RPMI7951 (cell line): Measurements from ENCODE around the gene NPL. TPM values are rescaled to one million over a fixed set of nuclear protein-coding genes. Genes with fewer than 3 reads are reported as not detected.

Experiments used
- DNase-seq: peaks from one replicate; pipeline ENCODE4 v3.0.0-alpha.2; 2012; ENCODE audit warnings: low read depth
- total RNA-seq: library from RNA; depleted of rRNA; stranded (reverse); fragments of >200 nt; shearing (Covaris generic); gene quantifications from 2 replicates; pipeline ENCODE4 v1.2.3, GENCODE V29; 2014; rRNA removed

Gene NPL
- total RNA-seq, 1 experiment from 2014 or later, result 2.6 TPM

DNA sequence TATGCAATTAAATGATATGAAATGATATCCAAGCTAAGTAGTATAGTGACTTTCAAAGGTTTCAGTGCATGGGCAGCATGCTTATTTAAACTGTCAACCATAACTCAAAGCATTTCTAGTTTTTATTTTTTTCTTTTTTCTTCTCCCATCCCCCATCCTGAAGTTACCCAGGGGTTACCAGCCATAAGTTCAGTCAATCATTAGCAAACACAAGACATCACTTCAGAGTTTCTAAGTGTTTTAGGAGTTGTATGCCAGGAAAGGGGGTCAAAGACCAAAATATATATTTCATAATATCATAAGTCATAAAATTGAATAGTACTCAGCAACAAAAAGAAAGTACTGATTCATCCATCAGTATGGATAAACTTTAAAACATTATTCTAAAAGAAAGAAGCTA, 78.3 kb downstream of the NPL start:
- DNase-seq, result no peak

- DNase-seq, result no peak
Measured at GRCh38 chr1:182869241-182869666, 79.7 kb downstream of the NPL start.

DNA sequence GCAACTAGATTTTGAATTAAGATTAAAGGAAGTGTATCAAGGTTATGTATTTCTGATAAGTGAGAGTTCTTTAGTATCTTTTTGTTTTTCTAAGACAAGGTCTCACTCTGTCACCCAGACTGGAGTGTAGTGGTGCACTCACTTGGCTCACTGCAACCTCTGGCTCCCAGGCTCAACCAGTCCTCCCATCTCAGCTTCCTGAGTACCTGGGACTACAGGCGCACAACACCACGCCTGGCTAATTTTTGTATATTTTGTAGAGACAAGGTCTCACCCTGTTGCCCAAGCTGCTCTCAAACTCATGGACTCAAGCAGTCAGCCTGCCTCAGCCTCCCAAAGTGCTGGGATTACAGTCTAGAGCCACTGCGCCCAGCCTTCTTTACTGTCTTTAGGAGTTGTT, 83.3 kb downstream of the NPL start:
- DNase-seq, result no peak

DNA sequence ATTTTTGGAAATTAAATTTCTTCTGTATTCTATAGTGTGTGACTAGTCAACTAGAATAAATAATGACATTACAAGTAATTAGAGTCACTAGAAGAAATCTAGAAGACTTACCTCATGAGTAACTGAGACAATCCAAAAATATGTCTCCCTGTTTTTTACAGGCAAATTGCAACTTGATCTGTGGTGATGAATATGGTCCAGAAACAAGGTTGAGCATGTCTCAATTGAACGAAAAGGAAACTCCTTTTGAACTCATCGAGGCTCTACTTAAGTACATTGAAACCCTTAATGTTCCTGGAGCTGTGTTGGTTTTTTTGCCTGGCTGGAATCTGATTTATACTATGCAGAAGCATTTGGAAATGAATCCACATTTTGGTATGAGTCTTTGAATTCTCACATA, 86.3 kb downstream of the NPL start:
- DNase-seq, result no peak

DNA sequence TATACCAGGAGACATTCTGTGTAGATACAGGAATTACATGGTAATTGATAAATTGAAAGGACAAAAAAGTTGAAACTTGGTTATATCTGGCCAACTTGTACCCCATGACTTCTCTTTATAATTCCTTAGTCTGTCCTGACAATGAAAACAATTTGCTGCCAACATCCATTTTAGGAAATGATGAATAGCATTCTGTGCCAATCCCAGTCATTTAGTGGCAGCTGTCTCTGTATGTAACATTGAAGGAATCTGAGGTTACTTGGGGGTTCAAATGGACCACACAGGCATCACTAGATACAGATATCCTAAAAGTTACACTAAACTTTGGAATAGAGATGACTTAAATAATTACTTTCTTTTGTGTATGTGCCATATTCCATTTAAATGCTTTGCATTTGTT, 87.8 kb downstream of the NPL start:
- no peak for DNase-seq

- DNase-seq, result no peak
Measured at GRCh38 chr1:182877842-182878241, 88.3 kb downstream of the NPL start.

Other genes with a start within 250 kb of the NPL start
- 5.9 and 6.4 TPM in 2 replicates for gene RNASEL, start 200.5 kb upstream of the NPL start, total RNA-seq
- gene RGS16, start 185.4 kb upstream of the NPL start, total RNA-seq, result 4.1 and 4.6 TPM in 2 replicates
- under 0.01 and 0.10 TPM in 2 replicates for gene RGS8, start 105.2 kb upstream of the NPL start, total RNA-seq
- gene DHX9, start 49.6 kb downstream of the NPL start, total RNA-seq, result 121 and 126 TPM in 2 replicates
- not detected in 2 replicates for gene SHCBP1L, start 163.4 kb downstream of the NPL start, total RNA-seq
- gene LAMC1, start 233.6 kb downstream of the NPL start, total RNA-seq, result 132 and 133 TPM in 2 replicates